PC-3 (cell line): ENCODE data around the gene DHRS1. TPM values are rescaled to one million over a fixed set of nuclear protein-coding genes. Genes with fewer than 3 reads are reported as not detected.

Experiments
- ATAC-seq: fragments of 200-7000 bp; cut with Tn5 transposase; 2 replicates; pipeline ENCODE4 v1.9.1; 2020; ENCODE audit warnings: mild to moderate bottlenecking, moderate library complexity
- BruUV-seq: library from RNA; stranded (reverse); fragments of 400-500 nt; replicated peaks from 2 replicates; lab custom pipeline; 2021; lab: Mats Ljungman, UMichigan
- CTCF ChIA-PET: fragments of 300-600 bp; sonication (Branson Sonifier 250); formaldehyde crosslinking; loops from one replicate; lab custom pipeline; 2022; ENCODE audit warnings: antibody characterized with exemption; lab: Charles Lee
- POLR2A ChIA-PET: fragments of 300-600 bp; sonication (Branson Sonifier 250); formaldehyde crosslinking; loops from one replicate; lab custom pipeline; 2022; ENCODE audit warnings: antibody characterized with exemption; ENCODE audit not compliant: unreplicated experiment; lab: Charles Lee
- DNase-seq: peaks from one replicate; pipeline ENCODE4 v3.0.0-alpha.2; 2015
- H2AFZ ChIP-seq: fragments of 300-600 bp; sonication (generic); 2 replicates; pipeline ENCODE4 v1.6.0; 2016; ENCODE audit warnings: antibody characterized with exemption, low read length
- H3F3A ChIP-seq: fragments of 300-600 bp; sonication (generic); one replicate; pipeline ENCODE4 v1.6.0; 2017; ENCODE audit warnings: antibody characterized with exemption, low read length, control low read depth, mild to moderate bottlenecking; ENCODE audit not compliant: unreplicated experiment
- H3K27ac ChIP-seq: fragments of 300-600 bp; sonication (generic); 2 replicates; pipeline ENCODE4 v1.5.1; 2016; ENCODE audit warnings: mild to moderate bottlenecking, low read length
- H3K27me3 ChIP-seq: fragments of 300-600 bp; sonication (generic); 2 replicates; pipeline ENCODE4 v1.6.1; 2016; ENCODE audit warnings: low read length, mixed read lengths
- H3K36me3 ChIP-seq: fragments of 300-600 bp; sonication (generic); 2 replicates; pipeline ENCODE4 v1.6.1; 2016; ENCODE audit warnings: low read depth, mixed run types, low read length, mixed read lengths
- H3K4me1 ChIP-seq: fragments of 300-600 bp; sonication (generic); 2 replicates; pipeline ENCODE4 v1.5.1; 2016; ENCODE audit warnings: low read length; ENCODE audit not compliant: insufficient read depth
- H3K4me2 ChIP-seq: fragments of 300-600 bp; sonication (generic); 2 replicates; pipeline ENCODE4 v1.6.0; 2016; ENCODE audit warnings: low read length
- H3K4me3 ChIP-seq: fragments of 300-600 bp; sonication (generic); 2 replicates; pipeline ENCODE4 v1.5.1; 2016; ENCODE audit warnings: mild to moderate bottlenecking, low read length, mixed read lengths
- H3K79me2 ChIP-seq: fragments of 300-600 bp; sonication (generic); 2 replicates; pipeline ENCODE4 v1.6.1; 2017; ENCODE audit warnings: low read length, mixed read lengths
- H3K9ac ChIP-seq: fragments of 300-600 bp; sonication (generic); 2 replicates; pipeline ENCODE4 v1.6.0; 2016; ENCODE audit warnings: mild to moderate bottlenecking, low read length
- H3K9me2 ChIP-seq: fragments of 300-600 bp; sonication (generic); replicated peaks from 2 replicates; pipeline ENCODE4 v1.6.1; 2016; ENCODE audit warnings: mixed run types, low read length, mixed read lengths
- H3K9me3 ChIP-seq: fragments of 300-600 bp; sonication (generic); 2 replicates; pipeline ENCODE4 v1.6.1; 2016; ENCODE audit warnings: low read length, mixed read lengths
- H4K20me1 ChIP-seq: fragments of 300-600 bp; sonication (generic); 2 replicates; pipeline ENCODE4 v1.6.1; 2016; ENCODE audit warnings: low read length, mixed read lengths
- EZH2 ChIP-seq: fragments of 300-600 bp; sonication (generic); IDR thresholded peaks from one replicate; pipeline ENCODE4 v1.6.1; 2017; ENCODE audit warnings: antibody characterized with exemption, mild to moderate bottlenecking, low read length; ENCODE audit not compliant: unreplicated experiment
- EZH2phosphoT487 ChIP-seq: fragments of 300-600 bp; sonication (generic); IDR thresholded peaks from 2 replicates; pipeline ENCODE4 v1.6.1; 2018; ENCODE audit warnings: mild to moderate bottlenecking, antibody characterized with exemption, low read length, borderline replicate concordance
- intact Hi-C: fragments of 100-400 bp; cut with micrococcal nuclease; formaldehyde crosslinking; loops from 2 replicates; pipeline ENCODE4 v1.9.0; 2023
- total RNA-seq: library from RNA; depleted of rRNA; stranded (reverse); fragments of >200 nt; gene quantifications from 2 replicates; pipeline ENCODE4 v1.2.3, GENCODE V29; 2014
- TF ChIP-seq, protein P1 (sequence below): fragments of 300-600 bp; sonication (generic); conservative IDR thresholded peaks from 2 replicates; pipeline ENCODE4 v1.5.1; 2017; ENCODE audit warnings: antibody characterized with exemption, low read depth, mild to moderate bottlenecking, low read length

The DHRS1 gene
- total RNA-seq, 1 experiment from 2014 or later, result 15.9 TPM

DNA sequence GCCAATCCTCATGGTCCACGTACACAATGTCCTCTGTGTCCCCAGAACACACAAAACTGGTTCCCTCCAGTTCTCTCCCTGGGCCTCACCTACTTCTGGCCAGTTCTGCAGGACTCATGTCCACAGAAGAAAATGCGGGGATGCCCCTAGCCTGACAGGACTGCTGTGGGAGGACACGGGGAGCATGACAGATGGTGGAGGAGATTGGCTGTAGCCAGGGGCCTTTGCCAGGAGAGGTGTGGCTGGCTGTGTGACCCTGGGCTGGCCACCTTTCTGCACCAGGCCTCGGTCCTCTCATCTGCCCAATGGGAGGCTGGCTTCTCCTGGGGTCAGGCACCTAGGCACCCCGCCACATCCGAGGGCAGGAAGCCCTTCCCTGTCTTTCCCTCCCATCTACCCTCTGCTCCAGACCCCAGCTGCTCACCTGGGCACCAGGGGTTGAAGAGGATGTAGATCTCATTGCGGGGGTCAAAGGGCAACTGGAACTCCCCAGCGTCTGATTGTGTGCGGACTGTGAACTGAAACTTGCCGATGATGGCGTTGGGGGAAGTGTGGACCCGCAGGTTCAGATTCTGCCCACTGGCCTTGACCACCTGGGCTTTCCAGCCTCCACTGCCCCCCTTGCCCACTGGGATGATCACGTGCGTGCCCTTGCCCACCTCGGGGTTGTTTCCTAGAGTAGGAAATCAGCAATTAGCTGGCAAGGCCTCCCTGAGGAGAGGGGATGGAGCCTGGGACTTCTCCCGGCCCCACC is 39.4 kb downstream of the DHRS1 start:
- no peaks in the 10 kb centered on the region for H3K9me2 ChIP-seq
- no peak overlapping the region for H3K9ac ChIP-seq
- H3K4me3 ChIP-seq, result no peak overlapping the region
- no peaks in the 10 kb centered on the region for H3F3A ChIP-seq
- BruUV-seq, result no TSS peak
- no peaks in the 10 kb centered on the region for H3K79me2 ChIP-seq
- ChIA-PET CTCF (no interaction called here), POLR2A (no interaction called here)
- TF ChIP-seq EZH2, result no peak
- TF ChIP-seq EZH2phosphoT487, result no peak
- TF ChIP-seq, protein P1, sequence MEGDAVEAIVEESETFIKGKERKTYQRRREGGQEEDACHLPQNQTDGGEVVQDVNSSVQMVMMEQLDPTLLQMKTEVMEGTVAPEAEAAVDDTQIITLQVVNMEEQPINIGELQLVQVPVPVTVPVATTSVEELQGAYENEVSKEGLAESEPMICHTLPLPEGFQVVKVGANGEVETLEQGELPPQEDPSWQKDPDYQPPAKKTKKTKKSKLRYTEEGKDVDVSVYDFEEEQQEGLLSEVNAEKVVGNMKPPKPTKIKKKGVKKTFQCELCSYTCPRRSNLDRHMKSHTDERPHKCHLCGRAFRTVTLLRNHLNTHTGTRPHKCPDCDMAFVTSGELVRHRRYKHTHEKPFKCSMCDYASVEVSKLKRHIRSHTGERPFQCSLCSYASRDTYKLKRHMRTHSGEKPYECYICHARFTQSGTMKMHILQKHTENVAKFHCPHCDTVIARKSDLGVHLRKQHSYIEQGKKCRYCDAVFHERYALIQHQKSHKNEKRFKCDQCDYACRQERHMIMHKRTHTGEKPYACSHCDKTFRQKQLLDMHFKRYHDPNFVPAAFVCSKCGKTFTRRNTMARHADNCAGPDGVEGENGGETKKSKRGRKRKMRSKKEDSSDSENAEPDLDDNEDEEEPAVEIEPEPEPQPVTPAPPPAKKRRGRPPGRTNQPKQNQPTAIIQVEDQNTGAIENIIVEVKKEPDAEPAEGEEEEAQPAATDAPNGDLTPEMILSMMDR, result no peak
- H3K36me3 ChIP-seq, result no peaks in the 10 kb centered on the region
- no peak overlapping the region for H3K27ac ChIP-seq
- ATAC-seq (no peak), DNase-seq (no peak)
- intact Hi-C loops, result no loop called here
- no peak overlapping the region for H3K4me2 ChIP-seq
- peaks cover 8% of the 10 kb centered on the region; the same call in 1 of the 2 replicates for H3K4me1 ChIP-seq
- no peaks in the 10 kb centered on the region for H3K9me3 ChIP-seq
- no peaks in the 10 kb centered on the region for H3K27me3 ChIP-seq
- no peak overlapping the region for H2AFZ ChIP-seq
- no peaks in the 10 kb centered on the region for H4K20me1 ChIP-seq

DNA sequence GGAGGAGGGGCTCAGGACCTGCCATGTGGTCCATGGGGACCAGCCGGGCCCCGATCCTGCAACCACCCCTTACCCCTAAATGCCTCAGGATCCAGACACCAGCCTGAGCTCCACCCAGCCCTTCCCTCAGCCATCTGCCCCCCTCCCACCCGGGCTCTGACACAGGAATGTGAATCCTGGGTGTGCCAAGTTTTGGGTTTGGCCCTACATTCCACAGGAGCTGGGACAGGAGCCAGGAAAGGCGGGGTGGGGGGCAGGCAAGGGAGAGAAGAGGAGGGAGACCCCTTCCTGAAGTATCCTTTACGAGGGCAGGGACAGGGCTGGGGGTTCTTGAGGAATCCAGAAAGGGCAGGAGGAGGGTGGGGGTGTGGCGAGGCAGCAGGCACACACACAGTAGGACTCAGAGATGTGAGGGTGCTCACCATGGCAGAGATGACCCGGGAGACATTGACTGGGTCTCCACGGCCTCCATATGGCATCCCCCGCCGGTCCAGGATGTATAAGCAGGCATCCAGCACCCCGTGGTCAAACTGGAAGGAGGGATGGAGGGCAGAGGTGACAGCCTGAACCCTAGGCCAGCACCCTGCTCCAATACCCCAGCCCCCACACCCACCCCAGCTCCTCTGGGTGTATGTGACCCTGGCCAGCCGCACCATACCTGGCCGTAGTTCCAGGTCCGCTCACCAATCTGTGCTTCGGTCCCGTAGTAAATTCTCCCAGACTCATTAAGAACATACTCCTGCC is 40.1 kb downstream of the DHRS1 start:
- POLR2A ChIA-PET, result interaction anchor here (0.6 kb wide), 1 partner anchor 12 kb away, joined by 6 read pairs; the partner anchor contains the start of gene RABGGTA
- CTCF ChIA-PET, result no interaction called here
- BruUV-seq, result no TSS peak

More for the DNA sequence above, 40.1 kb downstream of the DHRS1 start:
- Histone ChIP-seq H3K9me3 (no peaks in the 10 kb centered on the region), H3F3A (no peaks in the 10 kb centered on the region), H3K9ac (no peak overlapping the region), H2AFZ (no peak overlapping the region), H3K79me2 (no peaks in the 10 kb centered on the region), H4K20me1 (no peaks in the 10 kb centered on the region), H3K4me2 (no peak overlapping the region), H3K27me3 (no peaks in the 10 kb centered on the region), H3K4me1 (peaks cover 8% of the 10 kb centered on the region; the same call in 1 of the 2 replicates), H3K27ac (no peak overlapping the region), H3K36me3 (no peaks in the 10 kb centered on the region), H3K4me3 (no peak overlapping the region), H3K9me2 (no peaks in the 10 kb centered on the region)
- ATAC-seq, result peak; percentile 66
- intact Hi-C loops, result no loop called here
- no peak for TF ChIP-seq EZH2
- TF ChIP-seq, protein P1, result no peak
- TF ChIP-seq EZH2phosphoT487, result no peak
- peak; percentile 56 for DNase-seq
